K562 (cell line): Measurements from ENCODE around the gene TFAP2D. TPM values are rescaled to one million over a fixed set of nuclear protein-coding genes. Genes with fewer than 3 reads are reported as not detected.

Source experiments
- ATAC-seq: fragments of 200-7000 bp; cut with Tn5 transposase; 3 replicates; pipeline ENCODE4 v1.9.1; 2020; ENCODE audit warnings: moderate library complexity
- BruUV-seq: library from RNA; stranded (reverse); fragments of 400-500 nt; replicated peaks from 2 replicates; lab custom pipeline; 2021; lab: Mats Ljungman, UMichigan
- CTCF ChIA-PET: fragments of 300-600 bp; formaldehyde crosslinking; extraction: SDS; loops from one replicate; lab custom pipeline; 2021; ENCODE audit warnings: low intra/inter-chr PET ratio; lab: Yijun Ruan, JAX
- POLR2A ChIA-PET: fragments of 300-600, 350-650 bp; sonication (Branson Sonifier 250); formaldehyde crosslinking; extraction: SDS; loops from one replicate; lab custom pipeline; 2021; ENCODE audit warnings: antibody characterized with exemption, inconsistent platforms; lab: Yijun Ruan, JAX
- DNase-seq, 4 experiments: peaks; one replicate each; pipeline versions ENCODE4 v3.0.0 to v3.0.0-alpha.2; 2011 to 2018; ENCODE audit warnings: low spot score in 3 of 4, mixed read lengths in 3 of 4; ENCODE audit errors: extremely low read depth in 1 of 4
- FAIRE-seq: peaks from 2 replicates; lab custom pipeline; 2011; peaks lifted over from hg19 to GRCh38; lab: Jason Lieb, UNC
- H2AFZ ChIP-seq: 2 replicates; pipeline ENCODE4 v1.6.0; 2011; ENCODE audit warnings: low read depth, low read length, control low read depth, inconsistent platforms
- H3K27ac ChIP-seq: fragments of 200-600 bp; 3 replicates; pipeline ENCODE4 v1.8.0; 2011; ENCODE audit warnings: low read depth, mild to moderate bottlenecking, control low read depth, inconsistent platforms, low read length, moderate library complexity, mixed read lengths; ENCODE audit errors: extremely low read depth
- H3K27me3 ChIP-seq, 2 experiments: fragments of 300-600 bp in 1 of 2; 2 replicates in 1 of 2; 3 replicates in 1 of 2; pipeline versions ENCODE4 v1.6.0 to v1.8.0; 2011; ENCODE audit warnings: inconsistent platforms in 2 of 2, low read length in 2 of 2, mild to moderate bottlenecking in 1 of 2, mixed read lengths in 1 of 2, moderate library complexity in 1 of 2; ENCODE audit not compliant: control insufficient read depth in 2 of 2, insufficient read depth in 2 of 2
- H3K36me3 ChIP-seq: fragments of 300-600 bp; 3 replicates; pipeline ENCODE4 v1.8.0; 2011; ENCODE audit warnings: mild to moderate bottlenecking, low read length, inconsistent platforms; ENCODE audit not compliant: control insufficient read depth, insufficient read depth
- H3K4me1 ChIP-seq, 2 experiments: fragments of 200-600 bp in 1 of 2; replicated peaks in 1 of 2; 2 replicates in 1 of 2; 3 replicates in 1 of 2; pipeline versions ENCODE4 v1.5.1 to v1.8.0; 2011; ENCODE audit warnings: inconsistent platforms in 2 of 2, low read length in 2 of 2, mild to moderate bottlenecking in 1 of 2, mixed read lengths in 1 of 2, moderate library complexity in 1 of 2; ENCODE audit not compliant: control insufficient read depth in 2 of 2, insufficient read depth in 2 of 2
- H3K4me2 ChIP-seq: 2 replicates; pipeline ENCODE4 v1.6.1; 2011; ENCODE audit warnings: low read length, control low read depth, inconsistent platforms, mixed read lengths; ENCODE audit not compliant: insufficient read depth
- H3K4me3 ChIP-seq: fragments of 200-600 bp; sonication (generic), shearing (Covaris generic); 2 replicates; pipeline ENCODE4 v1.5.1; 2016; ENCODE audit warnings: control low read depth, inconsistent platforms
- H3K79me2 ChIP-seq: fragments of 200-600 bp; 3 replicates; pipeline ENCODE4 v1.8.0; 2011; ENCODE audit warnings: low read length, inconsistent platforms; ENCODE audit not compliant: control insufficient read depth, insufficient read depth
- H3K9ac ChIP-seq, 2 experiments: 2 replicates each; pipeline versions ENCODE4 v1.6.0 to v1.6.1; 2011; ENCODE audit warnings: low read depth in 2 of 2, low read length in 2 of 2, control low read depth in 1 of 2, inconsistent platforms in 1 of 2, mild to moderate bottlenecking in 1 of 2, mixed read lengths in 1 of 2; ENCODE audit not compliant: insufficient read depth in 1 of 2
- H3K9me1 ChIP-seq: one replicate; pipeline ENCODE4 v1.6.0; 2011; ENCODE audit warnings: inconsistent platforms, mild to moderate bottlenecking, low read length, moderate library complexity; ENCODE audit not compliant: control insufficient read depth, insufficient read depth
- H3K9me3 ChIP-seq: replicated peaks from 2 replicates; pipeline ENCODE4 v1.5.1; 2011; ENCODE audit warnings: low read depth, low read length, inconsistent platforms; ENCODE audit not compliant: control insufficient read depth, insufficient read depth
- H4K20me1 ChIP-seq: replicated peaks from 2 replicates; pipeline ENCODE4 v1.6.1; 2011; ENCODE audit warnings: low read length, inconsistent platforms, mixed read lengths; ENCODE audit not compliant: control insufficient read depth, insufficient read depth
- CBX2 ChIP-seq: fragments of 200-600 bp; sonication (generic); IDR thresholded peaks from one replicate; pipeline ENCODE4 v1.6.1; 2012; ENCODE audit warnings: mild to moderate bottlenecking, low read length, inconsistent platforms; ENCODE audit not compliant: insufficient read depth, poor library complexity, severe bottlenecking
- CHD7 ChIP-seq: fragments of 200-600 bp; sonication (generic); IDR thresholded peaks from one replicate; pipeline ENCODE4 v1.6.1; 2012; ENCODE audit warnings: mild to moderate bottlenecking, low read depth, low read length, inconsistent platforms
- HDAC3 ChIP-seq: fragments of 450-650 bp; IDR thresholded peaks from 2 replicates; pipeline ENCODE4 v1.6.1; 2018; ENCODE audit warnings: borderline replicate concordance, mild to moderate bottlenecking, moderate library complexity; ENCODE audit not compliant: partially characterized antibody
- JUN ChIP-seq, 2 experiments: sonication (generic) in 1 of 2; formaldehyde crosslinking in 1 of 2; IDR thresholded peaks; 2 replicates each; pipeline versions ENCODE4 v1.6.1 to v1.8.0; 2012 to 2022; ENCODE audit warnings: borderline replicate concordance in 2 of 2, mild to moderate bottlenecking in 2 of 2, improper control_type of control experiment in 1 of 2, low read depth in 1 of 2, low read length in 1 of 2, missing genetic modification reagents in 1 of 2
- POLR2AphosphoS5 ChIP-seq: IDR thresholded peaks from 2 replicates; pipeline ENCODE4 v1.6.1; 2011; ENCODE audit warnings: mild to moderate bottlenecking, low read depth, low read length, moderate library complexity; ENCODE audit not compliant: control insufficient read depth, insufficient read depth
- ZNF695 ChIP-seq: fragments of 450-650 bp; formaldehyde crosslinking; IDR thresholded peaks from 2 replicates; pipeline ENCODE4 v1.4.0; 2020; ENCODE audit warnings: mild to moderate bottlenecking, moderate library complexity
- WGBS: fragments of 100-300 bp; shearing (Covaris generic); methylation state at CpG from one replicate; pipeline ENCODE4 v1.1.6; 2016; ENCODE audit warnings: low coverage, mixed read lengths; ENCODE audit not compliant: insufficient coverage; ENCODE audit errors: missing lambda C conversion rate; 5-methylcytosine and 5-hydroxymethylcytosine counted together
- in situ Hi-C: fragments of 300-500 bp; cut with MboI; formaldehyde crosslinking; loops from 4 replicates; pipeline ENCODE4 v1.15.0; 2018; ENCODE audit warnings: inconsistent platforms, mixed read lengths
- intact Hi-C: fragments of 100-400 bp; cut with micrococcal nuclease; formaldehyde crosslinking; loops from 2 replicates; pipeline ENCODE4 v1.14.2; 2022
- polyA plus RNA-seq, 8 experiments: library from polyadenylated mRNA; depleted of rRNA in 4 of 8; stranded (reverse) in 5 of 8; unstranded in 3 of 8; fragments of >200 nt; fragmentation: Nextera tagmentation in 2 of 8; fragmentation: Illumina TruSeq in 1 of 8; extraction: Ambion mirVana in 2 of 8; extraction: Trizol in 1 of 8; gene quantifications; 2 replicates each; pipeline versions ENCODE4 v1.2.1 to v1.2.3, GENCODE V29; 2011 to 2014; ENCODE audit warnings: inconsistent platforms in 1 of 8, missing spikeins in 1 of 8
- total RNA-seq, 7 experiments: library from RNA; depleted of rRNA in 6 of 7; stranded (reverse); fragments of >200 nt in 6 of 7; fragmentation: Illumina TruSeq in 2 of 7; extraction: Trizol in 2 of 7; gene quantifications; 2 replicates each; pipeline versions ENCODE4 v1.2.1 to v1.2.3, GENCODE V29; 2011 to 2021; ENCODE audit warnings: low replicate concordance in 1 of 7
- TF ChIP-seq, protein P1 (sequence below): sonication (generic); formaldehyde crosslinking; IDR thresholded peaks from 2 replicates; pipeline ENCODE4 v1.8.0; 2023; ENCODE audit warnings: mild to moderate bottlenecking, missing genetic modification reagents

TFAP2D gene
- total and polyA plus RNA-seq, 9 of the 15 experiments (the other 6 are each of a cell fraction or from before 2014, with no cell fraction given) = not detected

DNA sequence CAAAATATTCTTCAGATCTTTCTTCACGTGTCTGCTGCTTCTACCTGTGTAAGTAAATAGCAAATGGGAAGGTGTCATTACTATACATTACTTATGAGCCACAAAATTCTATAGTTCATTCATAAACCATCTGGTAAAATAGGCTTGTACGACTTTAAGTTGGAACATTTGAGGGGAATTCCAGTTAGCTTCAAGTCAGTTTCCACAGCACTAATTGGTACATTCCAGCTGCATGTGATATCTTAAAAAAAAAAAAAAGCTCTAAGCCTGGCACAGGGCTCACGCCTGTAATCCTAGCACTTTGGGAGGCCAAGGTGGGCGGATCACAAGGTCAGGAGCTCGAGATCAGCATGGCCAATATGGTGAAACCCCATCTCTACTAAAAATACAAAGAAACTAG is 82.2 kb downstream of the TFAP2D start:
- no peaks in the 10 kb centered on the region for H3K9me3 ChIP-seq
- intact Hi-C loops = no loop called here
- TF ChIP-seq, protein P1, sequence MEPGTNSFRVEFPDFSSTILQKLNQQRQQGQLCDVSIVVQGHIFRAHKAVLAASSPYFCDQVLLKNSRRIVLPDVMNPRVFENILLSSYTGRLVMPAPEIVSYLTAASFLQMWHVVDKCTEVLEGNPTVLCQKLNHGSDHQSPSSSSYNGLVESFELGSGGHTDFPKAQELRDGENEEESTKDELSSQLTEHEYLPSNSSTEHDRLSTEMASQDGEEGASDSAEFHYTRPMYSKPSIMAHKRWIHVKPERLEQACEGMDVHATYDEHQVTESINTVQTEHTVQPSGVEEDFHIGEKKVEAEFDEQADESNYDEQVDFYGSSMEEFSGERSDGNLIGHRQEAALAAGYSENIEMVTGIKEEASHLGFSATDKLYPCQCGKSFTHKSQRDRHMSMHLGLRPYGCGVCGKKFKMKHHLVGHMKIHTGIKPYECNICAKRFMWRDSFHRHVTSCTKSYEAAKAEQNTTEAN (CRISPR knock-in tag) = no peak
- TF ChIP-seq POLR2AphosphoS5 (no peak), JUN (IDR thresholded peaks at IDR 0.05; ENCODE audit: borderline replicate concordance, low read depth, low read length) (no peak), JUN (CRISPR knock-in tag; IDR thresholded peaks at IDR 0.05; ENCODE audit: borderline replicate concordance) (no peak), HDAC3 (no peak), CBX2 (no peak), CHD7 (no peak), ZNF695 (CRISPR knock-in tag) (no peak)

More for the DNA sequence above, 82.2 kb downstream of the TFAP2D start:
- H3K9ac ChIP-seq = no peak overlapping the region
- 0% methylated on average over 5 of the region's 5 CpGs for WGBS
- in situ Hi-C loops = loop anchor here (10.0 kb wide), 1 partner anchor 671 kb away; no protein-coding TSS in a partner anchor
- no peaks in the 10 kb centered on the region for H3K9me1 ChIP-seq
- no peaks in the 10 kb centered on the region for H3K4me1 ChIP-seq
- no peak overlapping the region for H3K4me3 ChIP-seq
- H3K79me2 ChIP-seq = no peaks in the 10 kb centered on the region
- no peak for DNase-seq
- BruUV-seq = no TSS peak
- no peaks in the 10 kb centered on the region for H4K20me1 ChIP-seq
- ATAC-seq = no peak
- no peaks in the 10 kb centered on the region for H3K36me3 ChIP-seq
- ChIA-PET POLR2A (interaction anchor here (0.5 to 0.6 kb wide), 2 partner anchors 774 to 812 kb away, joined by 3 read pairs; no protein-coding TSS in a partner anchor), CTCF (no interaction called here)
- H3K4me2 ChIP-seq = no peak overlapping the region
- FAIRE-seq = no peak
- no peak overlapping the region for H3K27ac ChIP-seq
- H3K27me3 ChIP-seq = no peaks in the 10 kb centered on the region
- H2AFZ ChIP-seq = no peak overlapping the region
